Fibroblast of peridontal ligament (primary cell): ENCODE results near the gene CRTAP.
"Not testable (repeated sequence)": the region's sequence is repeated elsewhere in the genome, so short reads cannot be mapped to it uniquely, and the experiment has no call there.

ENCODE experiments used
- DNase-seq: peaks from one replicate; pipeline ENCODE4 v3.0.0-alpha.2; 2010; ENCODE audit errors: extremely low read depth

The CRTAP gene

GRCh38 chr3:33099701-33100100, 14.1 kb upstream of the CRTAP start:
- DNase-seq = no peak

GRCh38 chr3:33100229-33100628, 13.6 kb upstream of the CRTAP start:
- DNase-seq = no peak

GRCh38 chr3:33103034-33103433, 10.8 kb upstream of the CRTAP start:
- no peak for DNase-seq

GRCh38 chr3:33103480-33103879, 10.3 kb upstream of the CRTAP start:
- no peak for DNase-seq

GRCh38 chr3:33104803-33105202, 9.0 kb upstream of the CRTAP start:
- DNase-seq = no peak

- no peak for DNase-seq
Observed at GRCh38 chr3:33105341-33105948, 8.4 kb upstream of the CRTAP start.

GRCh38 chr3:33106854-33107253, 7.0 kb upstream of the CRTAP start:
- not testable (repeated sequence) for DNase-seq

GRCh38 chr3:33111581-33111980, 2.2 kb upstream of the CRTAP start:
- no peak for DNase-seq

- no peak for DNase-seq
Observed at GRCh38 chr3:33114622-33115023, 809 bp downstream of the CRTAP start.

- DNase-seq = peak; percentile 95
Observed at GRCh38 chr3:33115024-33115768, 1.4 kb downstream of the CRTAP start.

- DNase-seq = no peak
Observed at GRCh38 chr3:33117461-33117860, 3.6 kb downstream of the CRTAP start.

GRCh38 chr3:33119891-33120290, 6.1 kb downstream of the CRTAP start:
- no peak for DNase-seq

- no peak for DNase-seq
Observed at GRCh38 chr3:33122991-33123390, 9.2 kb downstream of the CRTAP start.

- DNase-seq = no peak
Observed at GRCh38 chr3:33124638-33125037, 10.8 kb downstream of the CRTAP start.

GRCh38 chr3:33125840-33126239, 12.0 kb downstream of the CRTAP start:
- DNase-seq = no peak

- DNase-seq = peak; percentile 33
Observed at GRCh38 chr3:33128706-33129105, 14.9 kb downstream of the CRTAP start.

- DNase-seq = no peak
Observed at GRCh38 chr3:33130144-33130543, 16.3 kb downstream of the CRTAP start.

GRCh38 chr3:33131331-33132018, 17.7 kb downstream of the CRTAP start:
- peak; percentile 78 for DNase-seq

GRCh38 chr3:33132019-33132360, 18.2 kb downstream of the CRTAP start:
- no peak for DNase-seq

GRCh38 chr3:33134026-33134625, 20.3 kb downstream of the CRTAP start:
- DNase-seq = peak; percentile 24

- DNase-seq = no peak
Observed at GRCh38 chr3:33137691-33138090, 23.9 kb downstream of the CRTAP start.

GRCh38 chr3:33139006-33139623, 25.3 kb downstream of the CRTAP start:
- DNase-seq = not testable (repeated sequence)
